Measurements from ENCODE around the gene ARAF.
"Not testable (repeated sequence)": the region's sequence is repeated elsewhere in the genome, so short reads cannot be mapped to it uniquely, and the experiment has no call there.

The ARAF gene

DNA sequence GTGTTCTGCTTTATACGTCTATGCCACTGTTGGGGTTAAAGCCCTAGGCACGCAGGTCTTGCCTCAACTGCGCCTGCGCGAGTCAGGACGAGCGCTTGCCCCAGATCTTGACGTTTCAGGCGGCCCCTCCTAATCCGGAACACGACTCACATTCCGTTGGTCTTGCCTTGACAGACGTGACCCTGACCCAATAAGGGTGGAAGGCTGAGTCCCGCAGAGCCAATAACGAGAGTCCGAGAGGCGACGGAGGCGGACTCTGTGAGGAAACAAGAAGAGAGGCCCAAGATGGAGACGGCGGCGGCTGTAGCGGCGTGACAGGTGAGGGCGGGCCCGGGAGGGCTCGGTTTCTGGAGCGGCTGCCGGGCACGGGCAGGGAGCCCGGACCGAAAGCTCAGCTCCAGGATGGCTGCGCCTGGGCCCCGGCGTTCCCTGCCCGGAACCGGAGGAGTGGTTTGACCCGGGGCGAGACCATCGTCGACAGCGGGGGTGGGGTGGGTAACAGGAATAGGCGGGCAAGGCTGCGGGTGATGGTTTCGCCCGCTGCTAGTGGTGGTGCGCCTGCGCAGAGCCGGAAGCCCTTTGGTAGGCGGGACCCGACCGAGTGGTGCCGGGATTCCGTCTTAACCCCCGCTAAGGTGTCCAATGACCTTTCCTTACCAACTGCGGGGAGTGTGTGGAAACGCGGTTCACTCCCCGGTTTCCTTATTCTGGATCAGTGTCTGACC is at the start of gene ARAF:
TSS of gene ARAF (plus strand) at position 272 of the 725 bp plus-strand sequence. CDS start 1,763 bp downstream, outside the sequence.
- DNase-seq, result peak; percentile 97

DNA sequence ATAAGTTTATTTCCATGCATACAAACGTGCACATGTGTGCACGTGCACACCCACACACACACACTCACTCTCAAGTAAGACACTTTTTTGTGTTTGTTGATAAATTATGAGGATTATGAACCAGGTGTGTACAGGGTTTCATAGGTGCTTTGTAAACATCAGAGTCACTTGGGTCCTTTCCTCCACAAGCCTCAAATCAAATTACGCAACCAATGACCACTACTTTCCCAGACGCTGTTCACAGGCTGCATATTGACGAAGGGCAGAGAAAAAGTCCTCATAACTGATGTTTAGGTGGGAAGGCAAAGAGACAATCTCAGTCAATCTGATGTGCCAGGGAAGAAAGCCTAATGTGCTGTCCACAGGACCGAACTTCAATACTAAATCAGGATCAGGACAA is 48.6 kb upstream of the ARAF start:
- peak; percentile 6 for DNase-seq

DNA sequence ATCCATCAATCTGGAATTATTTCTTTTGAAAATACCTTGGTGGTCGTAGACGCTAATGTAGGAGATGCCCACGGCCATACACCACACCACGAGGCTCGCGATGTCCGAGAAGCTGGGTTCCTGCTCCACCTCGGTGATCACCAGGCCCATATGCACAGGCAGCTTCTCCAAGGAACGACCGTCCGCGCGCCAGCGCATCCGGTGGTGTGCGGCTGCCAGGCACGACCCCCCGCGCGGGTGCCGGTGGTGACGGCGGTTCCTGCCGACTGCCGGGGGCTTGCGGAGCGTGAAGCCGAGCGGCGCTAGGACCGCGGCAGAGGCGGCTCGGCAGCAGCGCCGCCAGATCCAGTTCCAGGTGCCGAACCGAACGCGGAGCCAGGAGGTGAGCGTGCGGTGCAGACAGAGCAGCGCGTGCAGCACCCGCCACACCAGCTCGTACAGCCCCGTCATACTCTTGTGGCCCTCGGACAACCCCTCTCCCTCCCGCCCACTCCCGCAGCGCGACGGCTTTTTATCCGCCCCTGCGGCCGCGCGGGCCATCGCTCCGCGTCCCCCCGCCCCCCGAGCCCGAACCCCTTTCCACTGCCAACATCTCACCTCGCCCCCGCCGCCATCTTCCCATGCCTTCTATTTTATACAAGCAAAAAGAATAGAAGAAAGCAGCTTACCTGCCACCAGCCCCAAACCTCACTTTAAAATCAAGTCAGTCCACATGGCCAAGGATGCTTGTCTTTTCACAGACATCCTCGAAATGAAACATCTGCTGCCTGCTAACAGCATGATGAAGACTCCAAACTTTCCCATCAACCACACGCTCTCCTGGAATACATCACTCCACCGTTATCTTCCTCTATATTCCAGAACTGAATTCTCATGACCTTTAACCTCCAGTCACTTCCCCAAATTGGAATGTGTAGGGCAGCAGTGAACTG is 47.7 kb upstream of the ARAF start:
- not testable (repeated sequence) for DNase-seq

DNA sequence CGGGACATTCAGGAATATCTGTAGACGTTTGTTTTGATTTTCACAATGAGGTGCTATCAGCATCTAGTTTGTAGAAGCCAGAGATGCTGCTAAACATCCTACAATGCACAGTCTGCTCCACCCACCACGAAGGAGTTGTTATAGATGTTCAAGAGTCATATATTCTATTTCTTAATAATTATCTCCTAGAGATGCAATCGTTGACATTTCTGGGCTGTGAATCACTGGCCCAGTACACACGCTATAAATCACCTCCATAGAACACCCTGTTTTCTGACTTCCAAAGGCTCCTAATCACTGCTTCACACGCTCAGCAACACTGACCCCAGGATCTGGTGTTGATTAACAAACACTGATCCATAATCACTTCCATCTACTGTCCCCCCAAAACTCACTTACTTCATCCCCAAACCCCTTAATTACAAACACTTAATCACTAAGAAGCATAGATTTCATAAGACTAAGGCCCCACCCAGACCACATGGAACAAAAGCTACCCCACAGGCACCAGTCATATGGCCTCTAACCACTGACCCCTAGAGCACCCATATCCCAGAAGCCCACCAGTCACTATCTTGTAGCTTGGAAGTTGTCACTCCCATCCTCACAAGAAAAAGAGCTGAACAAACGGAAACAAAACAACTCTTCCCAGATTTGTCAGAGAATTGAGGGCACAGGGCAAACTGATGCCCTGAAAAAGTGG is 46.3 kb upstream of the ARAF start:
- no peak for DNase-seq

DNA sequence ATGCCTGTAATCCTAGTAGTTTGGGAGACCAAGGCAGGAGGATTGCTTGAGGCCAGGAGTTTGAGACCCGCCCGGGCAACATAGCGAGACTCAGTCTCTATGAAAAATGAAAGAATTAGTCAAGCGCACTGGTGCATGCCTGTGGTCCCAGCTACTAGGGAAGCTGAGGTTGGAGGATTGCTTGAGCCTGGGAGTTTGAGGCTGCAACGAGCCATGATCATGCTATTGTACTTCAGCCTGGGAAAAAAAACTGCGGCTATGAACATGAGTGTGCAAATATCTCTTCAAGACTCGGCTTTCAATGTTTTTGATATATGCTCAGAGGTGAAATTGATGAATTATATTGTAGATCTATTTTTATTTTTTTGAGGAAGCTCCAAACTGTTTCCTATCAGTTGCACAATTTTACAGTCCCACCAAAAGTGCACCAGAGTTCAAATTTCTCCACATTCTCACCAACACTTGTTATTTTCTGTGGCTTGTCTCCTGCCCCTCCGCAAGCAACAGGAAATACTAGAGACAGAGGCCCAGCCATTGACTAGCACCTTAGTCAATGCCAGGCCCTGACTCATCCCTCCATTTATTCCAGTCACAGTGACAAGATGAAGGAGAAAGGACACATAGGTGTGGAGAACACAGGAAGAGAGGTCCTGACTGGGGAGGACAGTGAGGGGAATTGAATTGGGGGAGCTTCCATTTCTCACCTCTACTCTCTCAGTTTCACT is 44.9 kb upstream of the ARAF start:
- peak; percentile 75 for DNase-seq

DNA sequence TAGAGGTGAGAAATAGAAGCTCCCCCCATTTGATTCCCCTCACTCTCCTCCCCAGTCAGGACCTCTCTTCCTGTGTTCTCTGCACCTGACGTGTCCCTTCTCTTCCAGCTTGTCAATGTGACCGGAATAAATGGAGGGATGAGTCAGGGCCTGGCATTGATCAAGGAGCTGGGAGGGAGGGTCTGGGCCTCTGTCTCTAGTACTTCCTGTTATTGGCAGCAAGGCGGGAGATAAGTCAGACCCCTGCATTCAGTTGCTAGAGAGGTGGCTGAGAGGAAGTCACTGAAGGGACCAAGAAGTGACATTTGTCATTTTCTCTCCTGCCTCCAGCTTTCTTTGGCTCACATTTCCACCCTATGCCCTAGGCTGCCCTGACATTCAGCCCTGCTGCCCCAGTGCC is 42.9 kb upstream of the ARAF start:
- no peak for DNase-seq

DNA sequence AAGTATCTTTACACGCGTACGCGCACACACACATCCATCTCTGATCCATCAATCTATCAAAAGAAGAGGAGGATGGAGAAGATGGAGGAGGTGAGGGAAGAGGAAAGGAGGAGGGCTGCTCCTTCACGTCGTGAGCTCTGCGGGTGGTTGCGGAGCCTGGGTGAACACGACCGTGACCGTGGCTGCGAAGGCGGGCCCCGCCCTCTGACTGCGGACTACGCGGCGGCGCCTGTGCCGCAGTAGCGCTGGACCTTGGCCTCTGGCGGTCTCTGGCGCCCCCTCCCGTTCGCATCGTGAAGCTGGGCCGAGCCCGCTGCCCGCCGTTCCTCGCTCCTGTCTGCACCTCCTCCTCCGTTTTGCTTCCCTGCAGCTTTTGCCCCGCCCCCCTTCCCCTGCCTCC is 37.7 kb upstream of the ARAF start:
- DNase-seq, result peak; percentile 35

DNA sequence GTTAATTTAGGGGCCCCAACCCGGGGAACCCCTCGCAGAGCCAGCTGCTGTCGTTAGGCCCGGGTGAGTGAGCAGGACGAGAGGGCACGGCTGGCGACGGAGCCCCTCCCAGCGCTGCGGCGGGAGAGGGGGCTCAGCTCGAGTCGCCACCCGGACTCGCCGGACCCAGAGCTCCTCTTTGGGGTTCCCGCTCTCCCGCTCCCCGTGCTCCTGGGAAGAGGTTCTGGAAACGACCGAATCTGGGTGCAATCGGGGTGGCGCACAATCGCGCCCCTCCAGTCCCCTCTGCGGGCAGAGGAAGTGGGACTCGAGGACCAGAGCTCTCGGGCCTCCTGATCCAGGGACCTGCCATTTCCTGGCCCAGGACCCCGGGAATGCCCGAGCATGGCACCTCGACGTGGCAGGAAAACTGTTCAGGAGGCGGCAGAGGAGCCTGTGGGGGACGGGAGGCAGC is 37.3 kb upstream of the ARAF start:
- no peak for DNase-seq

DNA sequence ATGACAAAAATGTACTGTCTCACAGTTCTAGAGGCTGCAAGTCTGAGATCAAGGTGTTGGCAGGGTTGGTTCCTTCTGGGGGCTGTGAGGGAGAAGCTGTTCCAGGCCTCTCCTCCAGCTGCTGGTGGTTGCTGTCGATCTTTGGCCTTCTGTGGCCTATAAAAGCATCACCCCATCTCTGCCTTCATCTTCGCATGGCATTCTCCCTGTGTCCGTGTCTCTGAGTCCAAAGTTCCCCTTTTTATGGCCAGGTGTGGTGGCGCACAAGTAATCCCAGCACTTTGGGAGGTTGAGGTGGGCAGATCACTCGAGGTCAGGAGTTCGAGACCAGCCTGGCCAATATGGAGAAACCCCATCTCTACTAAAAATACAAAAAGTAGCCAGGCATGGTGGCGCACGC is 31.5 kb upstream of the ARAF start:
- no peak for DNase-seq

DNA sequence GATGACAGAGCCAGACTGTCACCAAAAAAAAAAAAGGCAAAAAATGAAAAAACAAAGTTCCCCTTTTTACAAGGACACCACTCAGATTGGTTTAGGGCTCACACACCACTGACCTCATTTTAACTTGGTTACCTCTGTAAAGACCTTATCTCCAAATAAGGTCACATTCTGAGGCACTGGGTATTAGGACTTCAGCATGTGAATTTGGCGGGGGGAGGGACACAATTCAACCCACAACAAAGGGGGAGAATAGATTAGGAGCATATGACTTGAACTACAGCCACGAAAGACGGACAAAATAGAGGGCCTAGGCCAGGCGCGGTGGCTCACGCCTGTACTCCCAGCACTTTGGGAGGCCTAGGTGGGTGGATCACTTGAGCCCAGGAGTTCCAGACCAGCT is 31.0 kb upstream of the ARAF start:
- peak; percentile 69 for DNase-seq

DNA sequence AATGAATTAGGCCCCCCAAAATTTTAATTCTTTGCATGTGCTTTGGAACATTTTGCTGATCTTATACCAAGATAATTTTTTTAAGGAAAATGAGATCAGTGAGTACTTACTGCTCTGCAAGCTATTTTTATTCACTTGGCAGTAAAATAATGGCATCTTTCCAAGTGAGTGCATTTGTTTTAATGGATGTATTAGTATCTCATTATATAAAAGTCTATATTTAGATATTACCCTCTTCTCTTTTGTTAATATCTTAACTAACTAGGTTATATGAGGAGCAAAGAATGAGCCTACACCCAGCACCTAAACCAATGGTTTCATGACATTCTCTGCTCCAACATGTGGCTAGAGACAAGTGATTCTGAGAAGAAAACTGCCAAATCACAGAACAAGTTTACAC is 21.1 kb upstream of the ARAF start:
- no peak for DNase-seq

DNA sequence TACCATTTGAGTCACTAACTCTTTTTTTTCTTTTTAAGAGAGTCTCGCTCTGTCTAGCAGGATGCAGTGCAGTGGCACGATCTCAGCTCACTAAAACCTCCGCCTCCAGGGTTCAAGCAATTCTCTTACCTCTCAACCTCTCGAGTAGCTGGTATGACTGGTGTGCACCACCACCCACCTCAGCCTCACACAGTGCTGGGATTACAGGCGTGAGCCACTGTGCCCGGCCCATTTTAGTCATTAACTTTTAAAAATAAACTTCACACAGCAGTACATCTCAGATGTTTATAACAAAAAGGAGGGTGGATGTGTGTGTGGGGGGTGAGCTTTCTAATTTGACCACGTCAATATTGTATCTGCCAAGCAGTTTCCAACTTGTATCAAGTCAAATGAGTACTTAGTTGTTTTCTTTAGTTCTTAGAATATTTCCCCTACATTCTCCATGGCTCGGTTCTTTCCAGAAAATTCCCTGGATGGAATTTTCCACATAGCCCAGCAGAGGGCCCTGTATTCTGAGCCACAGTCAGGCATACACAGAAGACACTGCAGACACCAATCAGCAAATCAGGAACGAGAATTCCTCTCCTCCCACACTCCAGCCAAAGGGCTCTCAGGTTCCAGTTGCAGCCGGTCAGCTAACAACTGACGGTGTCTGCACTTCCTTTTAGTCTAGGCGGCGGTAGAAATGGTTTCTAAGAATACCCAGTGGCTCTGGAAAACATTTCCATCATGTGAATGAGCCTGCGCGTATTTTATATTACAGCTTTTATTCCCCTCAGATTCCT is 20.1 kb upstream of the ARAF start:
- DNase-seq, result peak; percentile 75

DNA sequence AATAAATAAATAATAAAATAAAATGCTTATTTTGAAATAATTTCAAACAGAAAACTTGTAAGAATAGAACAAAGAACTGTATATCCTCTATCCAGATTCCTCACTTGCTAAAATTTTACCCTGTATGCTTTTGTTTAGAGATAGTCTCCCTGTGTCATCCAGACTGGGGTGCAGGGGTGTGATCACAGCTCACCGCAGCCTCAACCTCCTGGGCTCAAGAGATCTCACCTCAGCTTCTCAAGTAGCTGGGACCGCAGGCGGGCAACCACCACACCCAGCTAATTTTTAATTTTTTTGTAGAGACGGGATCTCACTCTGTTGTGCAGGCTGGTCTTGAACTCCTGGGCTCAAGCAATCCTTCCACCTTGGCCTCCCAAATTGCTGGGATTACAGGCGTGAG is 17.5 kb upstream of the ARAF start:
- DNase-seq, result no peak

DNA sequence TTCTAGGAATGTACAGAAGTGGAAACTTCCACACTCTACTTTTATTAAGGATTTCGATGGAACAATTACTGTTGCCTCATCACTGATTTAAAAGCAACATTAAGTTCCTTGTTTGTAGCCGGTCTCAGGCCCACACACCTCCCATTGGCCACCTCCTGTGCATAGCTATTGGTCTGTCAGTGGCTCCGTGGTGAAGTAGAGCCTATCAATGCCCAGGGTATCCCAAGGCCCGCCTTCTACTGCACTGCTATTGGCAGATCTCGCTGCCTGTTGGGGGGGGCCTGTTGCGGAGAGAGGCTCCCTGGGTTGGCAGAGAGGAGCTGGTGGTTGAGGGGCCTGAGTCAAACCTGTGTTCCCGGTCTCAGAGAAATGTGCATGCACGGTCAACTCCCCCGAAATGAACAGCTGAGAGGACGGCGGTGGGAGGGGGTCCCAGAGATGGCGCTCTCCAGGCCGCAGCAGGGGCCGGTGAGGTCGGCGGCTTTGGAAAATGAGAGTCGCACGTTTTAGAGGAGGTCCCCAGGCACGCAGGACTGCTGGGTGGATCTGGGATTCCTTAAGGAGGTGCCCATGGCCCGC is 4.9 kb upstream of the ARAF start:
- peak; percentile 93 for DNase-seq

DNA sequence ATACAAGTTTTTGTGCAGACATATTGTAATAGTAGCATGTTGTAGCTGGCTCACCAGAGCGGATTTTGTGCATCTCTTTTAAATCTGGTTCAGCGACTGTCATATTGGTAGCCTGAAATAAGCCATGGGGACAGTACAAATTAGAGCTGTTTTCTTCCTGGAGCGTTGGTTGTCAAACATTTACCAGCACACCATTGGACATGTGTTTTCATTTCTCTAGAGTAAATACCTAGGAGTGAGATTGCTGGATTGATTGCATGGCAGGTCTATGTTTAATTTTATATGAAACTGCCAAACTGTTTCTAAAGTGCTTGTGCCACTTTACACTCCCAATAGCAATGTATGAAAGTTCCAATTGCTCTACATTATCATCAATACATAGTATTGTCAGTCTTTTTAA is 2.6 kb upstream of the ARAF start:
- DNase-seq, result no peak

DNA sequence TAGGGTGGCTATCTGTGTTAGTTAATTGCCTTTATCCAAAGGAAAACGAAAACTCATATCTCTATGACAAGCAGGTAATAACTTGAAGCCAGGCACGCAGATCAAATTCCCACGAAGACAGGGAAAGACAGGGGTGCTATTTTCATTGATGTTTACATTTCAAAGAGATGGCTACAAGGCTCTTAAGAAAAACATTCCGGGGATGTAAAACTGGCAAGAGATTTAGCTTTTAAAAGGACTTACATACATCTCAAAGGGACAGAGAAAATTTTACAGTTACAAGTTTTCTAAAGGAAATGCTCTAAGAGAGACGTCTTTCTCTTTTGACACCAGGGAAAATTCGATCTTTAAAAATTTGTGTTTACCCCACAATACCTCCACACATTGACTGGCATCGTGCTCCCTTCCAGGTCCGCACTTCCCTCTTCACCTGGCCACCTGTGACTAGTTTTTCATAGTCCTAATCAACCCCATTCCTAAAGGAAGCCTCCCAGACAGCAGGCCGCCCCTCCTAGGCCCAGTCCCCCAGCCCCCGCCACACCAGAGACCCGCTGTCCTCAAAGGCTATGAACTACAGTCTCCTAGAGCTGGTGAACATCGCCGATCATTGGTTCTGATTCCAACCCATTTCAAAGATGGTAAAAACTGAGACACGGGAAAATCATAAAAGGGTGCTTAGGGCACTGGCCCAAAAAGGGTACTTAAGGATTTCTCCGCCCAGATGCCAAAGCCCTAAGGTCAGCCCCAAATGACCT is 649 bp upstream of the ARAF start:
- DNase-seq, result no peak

DNA sequence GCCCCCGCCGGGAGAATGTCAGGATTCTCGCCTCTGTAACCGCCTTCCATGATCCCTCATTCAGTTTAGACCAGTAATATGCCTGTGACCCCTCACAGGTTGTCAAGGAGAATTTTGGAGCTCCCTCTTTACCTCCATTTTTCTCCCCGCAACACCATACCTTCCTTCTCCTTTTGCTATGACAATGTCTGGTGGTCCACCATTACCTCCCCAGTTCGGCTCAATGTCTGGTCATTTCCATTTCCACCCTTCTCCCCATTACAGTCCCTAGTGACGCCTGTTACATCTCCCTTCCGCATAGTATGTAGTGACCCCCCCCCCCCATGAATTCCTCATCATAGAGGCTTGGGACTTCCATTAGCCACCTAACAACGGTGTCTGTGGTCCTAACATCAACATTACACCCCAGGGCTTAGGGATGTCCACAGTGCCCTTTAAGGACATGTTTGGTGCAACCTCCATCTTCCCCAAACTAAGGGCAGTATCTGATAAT is 700 bp downstream of the ARAF start:
- no peak for DNase-seq

DNA sequence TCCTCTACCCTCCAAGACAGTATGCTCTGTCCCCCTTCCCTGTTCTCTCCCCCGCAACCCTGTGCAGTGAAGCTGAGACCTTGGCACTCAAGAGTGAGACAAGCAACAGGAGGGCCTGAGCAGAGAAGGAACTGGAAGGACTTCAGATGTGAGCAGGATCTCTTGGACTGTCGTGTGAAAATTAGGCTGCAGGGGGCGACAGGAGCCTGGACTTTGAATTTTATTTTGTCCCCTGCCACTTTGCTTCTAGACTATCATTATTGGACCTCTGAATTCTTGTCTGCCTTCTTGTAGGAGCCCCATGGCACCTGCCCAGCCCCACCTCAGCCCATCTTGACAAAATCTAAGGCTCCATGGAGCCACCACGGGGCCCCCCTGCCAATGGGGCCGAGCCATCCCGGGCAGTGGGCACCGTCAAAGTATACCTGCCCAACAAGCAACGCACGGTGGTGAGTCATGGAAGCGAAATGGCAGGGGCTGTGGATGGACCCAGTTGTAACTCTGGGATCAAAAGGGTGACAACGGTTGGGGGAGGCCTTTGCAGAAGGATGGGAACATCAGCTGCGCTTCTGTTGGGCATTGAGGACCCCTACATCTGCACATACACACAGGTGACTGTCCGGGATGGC is 1.7 kb downstream of the ARAF start:
- peak; percentile 40 for DNase-seq

DNA sequence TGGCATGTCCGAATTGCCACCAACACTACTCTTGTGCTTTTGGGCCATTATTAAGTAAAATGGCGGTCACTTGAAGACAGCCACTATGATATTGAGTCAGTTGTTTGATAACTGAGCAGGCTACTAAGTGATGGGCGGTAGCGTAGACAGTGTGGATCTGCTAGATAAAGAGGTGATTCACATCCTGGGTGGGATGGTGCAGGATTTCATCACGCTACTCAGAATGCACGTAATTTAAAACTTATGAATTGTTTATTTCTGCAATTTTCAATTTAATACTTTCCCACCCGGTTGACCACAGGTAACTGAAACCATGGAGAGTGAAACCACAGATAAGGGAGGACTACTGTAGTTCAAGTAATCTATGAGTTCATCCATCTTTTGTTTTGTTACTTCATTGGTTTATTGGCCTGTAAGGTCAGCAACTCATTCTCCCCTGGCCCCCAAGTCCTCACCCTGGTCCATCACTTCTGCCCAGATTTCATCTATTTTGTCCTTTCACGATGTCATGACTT is 2.9 kb downstream of the ARAF start:
- no peak for DNase-seq
